ENCODE measurements around the gene LSG1.

GRCh38 chr3:194619741-194620140, 52.2 kb downstream of the LSG1 start:
- TF ChIP-seq CTCF (IDR thresholded peaks at IDR 0.05): no peak
- no peak for TF ChIP-seq POLR2A (IDR thresholded peaks at IDR 0.05; ENCODE audit: low read depth)
